Hippocampal formation (tissue), 2 donors: Measurements from ENCODE around the gene EDRF1.

Experiments used
- DNase-seq, 2 donors: peaks; one replicate each; lab custom pipeline; 2025; lab: John Stamatoyannopoulos, UW

Gene EDRF1

GRCh38 chr10:125762692-125763648 lies 43.5 kb downstream of the EDRF1 start:
- no peak for DNase-seq

- no peak for DNase-seq
These were observed 46.3 kb downstream of the EDRF1 start for GRCh38 chr10:125765835-125766234.

DNA sequence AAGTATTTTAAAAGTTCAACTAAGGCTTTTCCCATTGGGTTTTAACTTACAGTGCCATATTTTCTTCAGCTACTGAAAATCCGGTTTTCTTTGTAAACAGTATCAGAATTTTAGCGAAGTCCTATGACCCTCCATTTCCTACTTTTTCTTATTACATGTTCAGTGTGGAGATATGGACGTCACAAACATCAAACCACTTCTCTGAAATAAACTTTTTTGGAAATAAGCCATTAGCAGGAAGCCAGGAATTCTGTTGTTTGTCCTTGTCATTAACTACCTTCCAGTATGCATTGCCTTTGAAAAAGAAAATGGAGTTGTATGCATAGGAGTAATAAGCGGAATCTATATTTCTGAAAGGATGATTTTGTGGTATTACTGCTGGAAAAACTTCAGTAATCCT lies 47.0 kb downstream of the EDRF1 start:
- DNase-seq = no peak

GRCh38 chr10:125768219-125768855 lies 48.8 kb downstream of the EDRF1 start:
- DNase-seq = no peak

- DNase-seq = no peak
These were observed 49.7 kb downstream of the EDRF1 start for GRCh38 chr10:125769175-125769574.

- no peak for DNase-seq
These were observed 51.3 kb downstream of the EDRF1 start for GRCh38 chr10:125770844-125771243.

DNA sequence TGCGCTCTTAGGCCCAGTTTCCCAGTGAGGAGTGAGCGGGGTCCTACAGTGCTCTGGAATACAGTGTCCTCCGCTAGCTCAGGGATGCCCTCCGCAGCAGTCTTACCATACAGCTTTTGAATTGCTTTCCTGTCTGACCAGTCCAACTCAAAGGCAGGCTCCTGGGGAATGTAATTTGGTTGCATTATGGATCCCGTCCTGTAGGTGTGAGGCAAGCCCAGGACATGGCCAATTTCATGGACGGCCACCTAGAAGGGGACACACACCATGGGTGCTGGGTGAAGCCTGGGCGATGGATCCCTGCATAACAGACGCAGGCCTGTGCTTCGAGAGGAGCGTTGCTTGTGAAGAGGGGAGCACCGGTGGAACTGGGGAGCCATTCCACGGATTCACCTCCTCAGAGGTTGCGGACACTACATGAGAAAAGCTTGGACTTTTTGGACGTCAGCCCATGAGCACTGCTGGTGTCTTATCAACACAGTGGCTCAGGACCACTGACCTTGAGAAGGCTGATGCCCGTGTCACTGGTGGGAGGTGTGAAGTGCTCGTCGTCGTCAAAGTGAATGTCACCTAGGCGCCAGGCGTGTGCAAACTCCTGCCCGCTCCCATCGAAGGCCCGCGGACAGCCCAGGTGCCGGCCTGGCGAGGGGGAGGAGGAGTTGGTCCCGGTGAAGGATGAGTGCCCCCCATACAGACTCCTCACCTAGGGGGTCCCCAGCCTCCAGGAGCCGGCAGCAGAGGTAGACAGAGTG lies 52.8 kb downstream of the EDRF1 start:
- no peak for DNase-seq

DNA sequence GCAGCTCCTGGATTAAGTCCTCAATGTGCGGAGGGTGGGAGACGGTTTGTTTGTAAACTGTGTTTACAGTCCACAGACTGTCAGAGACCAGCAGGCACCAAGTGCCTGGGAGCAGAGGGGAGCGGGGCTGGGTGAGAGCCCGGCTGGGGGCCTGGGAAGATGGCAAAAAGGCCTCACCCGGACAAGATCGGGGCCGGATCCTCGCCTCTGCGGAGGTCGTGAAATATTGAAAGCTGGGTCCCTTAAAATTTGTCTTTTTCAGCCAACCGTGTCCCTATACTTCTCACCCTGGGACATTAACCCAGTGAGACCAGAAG lies 53.3 kb downstream of the EDRF1 start:
- no peak for DNase-seq

- no peak for DNase-seq
These were observed 54.4 kb downstream of the EDRF1 start for GRCh38 chr10:125773687-125774543.

GRCh38 chr10:125774581-125775191 lies 55.2 kb downstream of the EDRF1 start:
- no peak for DNase-seq

DNA sequence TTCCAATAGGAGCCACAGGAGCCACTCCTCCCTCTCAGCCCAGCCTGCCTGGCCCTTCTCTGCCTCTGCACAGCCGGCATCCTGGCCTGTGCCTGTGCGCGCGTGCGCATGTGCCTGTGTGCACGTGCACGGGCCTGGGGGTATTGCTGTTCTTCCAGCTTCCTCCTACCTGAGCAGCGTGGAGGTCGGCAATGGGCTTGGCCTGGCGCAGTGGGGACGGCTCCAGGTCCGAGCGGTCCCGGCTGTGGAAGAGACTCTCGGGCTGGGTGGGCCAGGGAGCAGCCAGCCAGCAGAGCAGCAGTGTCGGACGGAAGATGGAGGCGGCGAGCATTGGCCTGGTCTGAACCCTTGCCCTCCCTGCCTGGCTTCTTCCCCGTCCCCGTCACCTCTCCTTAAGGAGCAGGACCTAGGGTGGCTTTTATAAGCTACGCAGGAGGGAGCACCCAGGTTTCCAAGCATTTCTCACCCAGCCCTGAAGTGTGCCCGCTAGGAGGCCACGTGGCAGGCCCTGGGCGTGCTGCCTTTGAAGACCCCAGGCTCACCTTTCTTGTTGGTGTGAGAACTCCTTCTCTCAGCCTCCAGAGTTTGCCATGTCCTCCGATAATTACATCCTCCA lies 56.1 kb downstream of the EDRF1 start, which contains the start of gene MMP21:
TSS of gene MMP21 (minus strand) at position 331 of the 616 bp plus-strand sequence. CDS start at position 331, 0 bp downstream.
- no peak for DNase-seq

DNA sequence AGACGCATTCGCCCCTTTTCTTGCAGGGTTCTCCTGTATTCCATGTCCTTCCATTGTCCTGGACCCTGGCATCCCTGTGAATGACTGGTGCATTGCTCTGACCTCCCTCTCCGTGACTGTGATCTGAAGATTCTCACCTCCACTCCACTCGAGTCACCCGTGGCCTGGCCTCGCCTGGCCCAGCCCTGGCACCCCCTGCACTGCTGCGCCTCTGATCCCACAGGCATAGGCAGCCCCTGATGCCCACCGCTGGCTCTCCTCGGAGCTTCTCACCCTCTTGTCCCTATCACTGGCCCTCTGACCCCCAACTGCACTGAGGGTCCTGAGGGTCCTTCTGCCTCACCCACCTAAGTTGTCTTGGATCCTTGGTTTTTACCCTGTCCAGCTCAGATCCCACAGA lies 58.3 kb downstream of the EDRF1 start:
- DNase-seq = no peak

GRCh38 chr10:125778556-125778955 lies 59.0 kb downstream of the EDRF1 start:
- no peak for DNase-seq

- no peak for DNase-seq
These were observed 60.2 kb downstream of the EDRF1 start for GRCh38 chr10:125779403-125780327.

- no peak for DNase-seq
These were observed 61.9 kb downstream of the EDRF1 start for GRCh38 chr10:125781374-125781773.

DNA sequence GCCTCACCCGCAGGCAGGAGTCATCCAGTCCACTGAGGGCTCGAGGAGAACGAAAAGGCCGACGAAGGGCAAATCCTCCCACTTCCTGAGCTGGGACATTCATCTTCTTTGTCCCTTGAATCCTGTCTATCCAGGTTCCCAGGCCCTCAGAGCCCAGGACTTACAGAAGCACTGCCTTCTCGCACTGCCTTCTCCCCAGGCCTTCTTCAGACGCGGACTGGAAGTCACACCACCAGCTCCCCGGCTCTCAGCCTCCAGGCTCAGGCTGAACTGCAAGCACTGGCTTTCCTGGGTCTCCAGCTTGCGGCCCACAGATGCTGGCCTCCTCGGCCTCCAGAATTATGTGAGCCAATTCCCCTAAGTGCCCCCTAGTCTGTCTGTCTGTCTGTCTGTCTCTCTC lies 62.5 kb downstream of the EDRF1 start:
- no peak for DNase-seq

DNA sequence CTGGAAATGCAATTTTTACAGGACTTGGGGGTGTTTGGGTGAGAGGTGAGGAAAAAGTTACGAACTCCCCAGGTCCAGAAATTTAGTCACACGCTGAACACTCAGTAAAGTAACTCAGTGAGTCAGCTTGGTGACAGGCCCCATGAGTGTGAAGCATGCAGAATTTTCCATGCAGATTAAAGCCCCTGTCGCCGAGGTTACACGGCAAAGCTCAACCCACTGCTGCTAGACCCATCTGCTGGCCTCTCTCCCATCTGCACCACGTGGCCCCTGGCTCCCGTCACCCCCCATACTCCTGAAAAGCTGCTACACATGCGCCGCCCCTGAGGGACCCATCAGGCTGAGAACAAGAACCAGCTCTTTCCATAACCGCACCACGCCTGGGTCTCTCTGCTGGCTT lies 63.1 kb downstream of the EDRF1 start:
- DNase-seq = no peak

DNA sequence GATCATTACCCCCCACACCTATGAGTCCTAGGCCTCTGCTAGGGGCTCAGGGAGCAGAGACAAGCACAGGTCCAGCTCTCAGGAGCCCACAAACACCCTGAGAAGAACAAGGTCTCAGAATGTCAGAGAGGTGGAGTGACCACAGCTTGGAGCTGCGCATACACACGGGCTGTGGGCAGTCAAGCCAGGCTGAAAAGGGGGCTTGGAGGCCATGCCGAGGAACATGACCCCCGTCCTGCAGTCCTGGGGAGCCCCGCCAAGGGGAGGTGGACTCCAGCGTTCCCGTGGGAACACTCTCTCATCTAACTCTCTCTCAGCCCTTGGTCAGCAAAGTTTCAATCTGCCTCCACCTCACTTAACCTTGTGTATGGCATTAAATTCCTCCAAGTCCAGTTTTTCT lies 63.9 kb downstream of the EDRF1 start:
- no peak for DNase-seq

GRCh38 chr10:125783957-125784356 lies 64.4 kb downstream of the EDRF1 start:
- no peak for DNase-seq

DNA sequence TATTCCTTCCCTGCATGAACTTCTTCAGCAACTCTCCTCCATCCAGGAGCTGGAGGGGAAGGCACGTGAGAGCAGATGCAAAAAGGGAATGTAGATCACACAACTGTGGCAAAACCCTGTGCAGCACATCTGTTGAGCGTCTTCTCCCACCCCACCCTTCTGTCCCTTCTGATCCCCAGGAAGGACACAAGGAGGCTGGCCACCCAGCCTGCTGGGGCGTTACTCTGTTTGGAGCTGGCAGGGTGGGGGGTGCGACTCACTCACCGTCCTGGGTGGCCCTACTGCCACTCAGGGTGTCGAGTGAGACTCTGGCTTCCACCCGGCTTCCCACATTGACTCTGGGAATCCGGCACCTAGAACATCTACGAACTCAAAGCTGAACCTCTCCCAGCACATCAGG lies 66.3 kb downstream of the EDRF1 start:
- no peak for DNase-seq
